Measurements from ENCODE around the gene RGS3.

The RGS3 gene

DNA sequence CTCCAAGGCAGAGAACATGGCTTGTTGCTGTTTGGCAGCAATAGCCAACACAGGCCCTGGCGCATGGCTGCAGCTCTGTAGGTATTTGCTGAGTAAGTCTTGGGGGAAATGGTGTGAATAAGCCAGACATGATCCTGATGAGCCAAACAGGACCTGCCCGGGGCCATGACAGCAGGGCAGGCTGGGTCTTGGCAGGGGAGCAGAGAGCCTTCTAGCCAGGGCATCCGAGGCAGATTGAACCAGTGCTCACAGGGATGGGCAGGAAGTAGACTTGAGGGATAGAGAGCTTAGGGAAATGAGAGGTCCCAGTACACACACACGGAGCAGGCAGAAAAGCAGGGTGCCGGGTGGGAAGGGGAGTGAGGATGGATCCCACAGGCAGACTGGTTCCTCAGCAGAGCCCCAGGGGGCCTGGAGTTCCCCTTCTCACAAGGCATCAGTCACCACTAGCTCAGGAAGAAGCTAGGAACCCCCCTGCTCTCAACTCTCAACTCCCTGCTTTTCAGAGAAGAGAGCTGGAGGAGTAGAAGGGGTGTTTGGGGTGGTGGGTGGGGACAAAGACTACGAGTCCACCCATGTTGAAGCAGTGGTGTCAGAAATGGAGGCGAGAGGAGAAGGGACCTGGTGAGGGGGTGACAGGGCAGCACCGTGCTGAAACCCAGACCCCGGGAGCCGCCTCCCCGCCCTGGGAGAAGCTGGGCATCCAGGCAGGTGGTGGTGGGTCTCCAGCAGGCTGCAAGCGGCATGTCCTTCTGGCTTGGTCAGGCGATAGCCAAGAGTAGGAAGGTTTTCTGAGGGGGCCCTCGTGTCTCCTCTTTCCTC is 111.1 kb downstream of the RGS3 start:
- DNase-seq, result no peak

- DNase-seq, result no peak
These were observed 114.2 kb downstream of the RGS3 start for GRCh38 chr9:113577525-113578261.

DNA sequence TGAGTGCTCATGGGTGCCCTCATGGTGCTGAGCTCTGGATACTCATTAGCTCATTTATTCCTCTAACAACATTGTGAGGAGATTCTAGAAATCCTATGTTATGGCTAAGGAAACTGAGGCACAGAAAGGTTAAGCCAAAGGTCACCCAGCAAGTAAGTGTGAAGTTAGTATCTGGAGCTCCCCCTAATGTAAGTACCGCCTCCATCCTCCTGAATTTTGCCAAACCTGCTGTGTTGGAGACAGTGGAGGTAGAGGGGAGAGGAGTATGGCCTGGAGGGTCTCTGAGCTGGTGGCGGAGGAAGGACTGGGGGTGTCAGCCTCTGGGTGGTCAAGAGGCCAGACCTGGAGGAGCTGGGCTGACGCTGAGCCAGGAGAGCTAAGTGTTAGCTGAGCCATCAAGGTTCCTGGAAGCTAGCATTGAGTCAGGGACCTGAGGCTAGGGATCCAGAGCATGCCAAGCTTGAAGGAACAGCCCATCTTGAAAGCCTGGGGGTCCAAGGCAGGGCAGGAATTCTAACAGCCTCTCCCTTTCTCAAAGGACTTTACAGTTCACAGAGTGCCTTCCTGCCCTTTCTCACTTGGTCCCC is 114.8 kb downstream of the RGS3 start:
- no peak for DNase-seq

GRCh38 chr9:113578882-113579282 is 115.4 kb downstream of the RGS3 start:
- no peak for DNase-seq

DNA sequence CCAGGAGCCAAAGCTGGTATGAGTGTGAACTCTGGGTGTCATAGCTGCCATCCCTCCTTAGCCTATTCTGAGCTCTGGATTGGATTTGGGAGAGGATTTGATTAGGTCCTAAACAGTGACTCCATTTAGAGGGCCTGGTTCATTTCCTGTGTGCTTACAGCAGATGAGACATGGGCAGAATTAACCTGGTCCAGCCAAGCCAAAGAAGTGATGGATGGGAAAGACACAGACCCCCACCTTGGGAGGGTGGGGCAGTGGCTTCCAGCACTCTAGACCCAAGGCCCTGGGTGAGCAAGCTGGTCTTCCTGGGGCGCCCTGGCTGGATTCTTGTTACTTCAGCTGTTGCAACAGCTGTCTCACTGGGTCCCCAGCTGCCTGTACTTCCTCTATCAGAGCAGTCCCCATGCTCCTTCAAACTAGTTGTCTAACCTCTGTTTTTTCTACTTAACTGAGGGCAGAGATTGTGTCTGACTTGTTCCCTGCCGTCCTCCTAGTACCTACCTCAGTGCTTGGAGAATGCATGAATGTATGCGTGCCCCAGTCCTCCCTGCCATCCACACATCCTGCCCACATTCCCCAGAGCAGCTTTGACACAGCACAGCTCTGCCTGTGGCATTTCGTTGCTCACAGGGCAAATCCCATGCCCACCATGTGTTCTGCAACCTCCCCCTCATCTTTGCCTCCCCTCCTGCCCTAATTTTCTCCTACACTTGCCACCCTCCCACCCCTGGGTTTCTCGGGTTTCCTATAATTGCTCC is 115.9 kb downstream of the RGS3 start:
- DNase-seq, result no peak

GRCh38 chr9:113580041-113580953 is 116.8 kb downstream of the RGS3 start:
- no peak for DNase-seq

- no peak for DNase-seq
These were observed 117.4 kb downstream of the RGS3 start for GRCh38 chr9:113580954-113581311.

- DNase-seq, result no peak
These were observed 118.6 kb downstream of the RGS3 start for GRCh38 chr9:113581865-113582697.

DNA sequence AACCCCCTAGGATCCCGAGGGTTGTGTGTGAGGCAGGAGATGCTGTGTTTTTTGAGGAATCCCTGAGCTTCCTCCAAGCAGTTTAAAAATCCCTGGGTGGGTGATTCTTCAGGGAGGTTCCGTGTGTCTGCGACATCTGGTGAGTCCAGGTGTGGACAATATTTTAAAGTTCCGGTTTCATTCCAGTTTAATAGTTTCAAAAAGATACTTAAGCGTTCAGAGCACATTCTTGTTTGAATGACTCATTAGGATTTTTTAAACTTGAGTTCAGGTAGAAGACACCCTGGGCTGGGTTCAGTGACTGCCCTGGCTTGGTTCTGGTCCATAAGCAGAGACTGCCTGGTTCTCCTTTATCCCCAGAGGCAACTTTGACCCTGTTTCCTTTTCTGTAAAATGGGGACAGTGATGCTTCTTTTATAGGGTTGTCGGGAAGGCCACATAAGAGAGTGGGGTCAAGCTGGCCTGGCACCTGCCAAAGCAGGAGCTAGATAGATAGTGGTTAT is 119.2 kb downstream of the RGS3 start:
- DNase-seq, result no peak

DNA sequence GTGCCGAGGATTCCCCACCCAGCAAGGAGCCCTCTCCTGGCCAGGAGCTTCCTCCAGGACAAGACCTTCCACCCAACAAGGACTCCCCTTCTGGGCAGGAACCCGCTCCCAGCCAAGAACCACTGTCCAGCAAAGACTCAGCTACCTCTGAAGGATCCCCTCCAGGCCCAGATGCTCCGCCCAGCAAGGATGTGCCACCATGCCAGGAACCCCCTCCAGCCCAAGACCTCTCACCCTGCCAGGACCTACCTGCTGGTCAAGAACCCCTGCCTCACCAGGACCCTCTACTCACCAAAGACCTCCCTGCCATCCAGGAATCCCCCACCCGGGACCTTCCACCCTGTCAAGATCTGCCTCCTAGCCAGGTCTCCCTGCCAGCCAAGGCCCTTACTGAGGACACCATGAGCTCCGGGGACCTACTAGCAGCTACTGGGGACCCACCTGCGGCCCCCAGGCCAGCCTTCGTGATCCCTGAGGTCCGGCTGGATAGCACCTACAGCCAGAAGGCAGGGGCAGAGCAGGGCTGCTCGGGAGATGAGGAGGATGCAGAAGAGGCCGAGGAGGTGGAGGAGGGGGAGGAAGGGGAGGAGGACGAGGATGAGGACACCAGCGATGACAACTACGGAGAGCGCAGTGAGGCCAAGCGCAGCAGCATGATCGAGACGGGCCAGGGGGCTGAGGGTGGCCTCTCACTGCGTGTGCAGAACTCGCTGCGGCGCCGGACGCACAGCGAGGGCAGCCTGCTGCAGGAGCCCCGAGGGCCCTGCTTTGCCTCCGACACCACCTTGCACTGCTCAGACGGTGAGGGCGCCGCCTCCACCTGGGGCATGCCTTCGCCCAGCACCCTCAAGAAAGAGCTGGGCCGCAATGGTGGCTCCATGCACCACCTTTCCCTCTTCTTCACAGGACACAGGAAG is 120.2 kb downstream of the RGS3 start:
- no peak for DNase-seq

- DNase-seq, result no peak
These were observed 121.0 kb downstream of the RGS3 start for GRCh38 chr9:113584428-113585084.

GRCh38 chr9:113585085-113585442 is 121.5 kb downstream of the RGS3 start:
- no peak for DNase-seq

GRCh38 chr9:113585555-113585954 is 122.0 kb downstream of the RGS3 start:
- DNase-seq, result no peak

DNA sequence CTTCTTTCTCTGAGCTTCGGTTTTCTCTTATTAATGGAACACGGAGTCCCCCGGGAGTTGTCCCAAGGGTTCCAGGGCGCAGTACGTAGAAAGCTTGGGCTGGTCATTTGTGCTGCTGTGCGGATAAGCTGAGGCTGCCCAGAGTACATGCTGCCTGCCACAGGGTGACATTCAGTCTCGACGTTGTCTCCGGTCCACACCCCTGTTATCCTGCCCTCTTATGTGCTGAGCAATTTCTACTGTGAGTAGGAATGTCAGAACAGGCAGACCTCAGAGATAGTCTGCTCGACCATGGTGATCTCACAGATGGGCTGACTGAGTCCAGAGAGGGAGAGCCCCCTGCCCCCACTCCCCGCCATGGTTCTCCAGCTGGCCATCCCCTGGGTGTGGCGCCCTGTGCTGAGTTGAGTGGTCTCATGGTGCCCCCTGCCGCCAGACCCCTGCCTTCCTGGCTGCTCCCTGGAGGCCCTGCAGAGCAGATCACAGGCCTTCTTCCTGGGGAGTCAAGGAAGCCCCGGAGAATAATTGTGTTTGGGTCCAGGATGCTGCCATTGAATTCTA is 124.0 kb downstream of the RGS3 start:
- no peak for DNase-seq

DNA sequence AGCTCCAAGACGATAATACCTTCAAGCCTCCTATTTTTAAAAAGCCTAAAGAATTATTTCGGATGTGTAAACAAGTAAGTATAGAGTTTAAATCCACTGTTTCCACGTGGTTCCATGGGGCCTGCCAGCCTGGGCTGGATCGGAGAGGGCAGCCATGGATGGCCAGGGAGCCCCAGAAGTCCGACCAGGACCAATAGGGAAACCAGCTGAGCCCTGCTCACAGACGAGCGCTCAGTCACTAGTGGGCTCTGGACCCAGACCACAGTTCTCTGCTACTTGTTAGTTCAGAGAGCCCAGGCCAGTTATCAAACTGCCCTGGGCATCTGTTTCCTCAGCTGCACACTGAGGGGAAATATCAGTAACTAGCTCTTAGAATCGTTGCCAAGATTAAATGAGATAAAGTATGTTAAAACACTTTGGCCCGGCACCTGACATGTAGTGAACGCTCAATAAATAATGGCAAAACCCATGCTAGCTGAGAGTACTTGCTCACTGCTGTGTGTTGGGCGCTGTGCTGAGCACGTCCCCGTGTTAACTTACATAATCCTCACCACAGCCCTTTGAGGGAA is 124.8 kb downstream of the RGS3 start:
- no peak for DNase-seq

DNA sequence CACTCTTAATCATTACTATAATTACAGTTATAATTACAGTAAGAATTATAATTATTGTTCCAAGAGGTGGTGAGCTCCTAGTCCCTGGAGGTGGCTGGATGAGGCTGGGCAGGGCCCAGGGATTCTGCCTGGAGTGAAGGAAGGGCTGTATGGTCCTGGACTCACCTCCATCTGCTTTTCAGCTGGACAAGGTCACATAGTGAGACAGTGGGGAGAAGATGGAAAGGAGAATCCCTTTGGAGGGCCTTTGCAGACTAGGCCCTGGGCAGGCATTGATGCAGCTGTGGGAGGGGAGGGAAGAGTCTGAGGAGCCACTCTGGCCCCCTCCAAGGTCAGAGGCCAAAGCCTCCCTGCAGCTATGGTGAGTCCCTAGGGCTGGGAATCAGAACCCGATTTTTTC is 125.4 kb downstream of the RGS3 start:
- no peak for DNase-seq

GRCh38 chr9:113589407-113589806 is 125.9 kb downstream of the RGS3 start:
- no peak for DNase-seq

- DNase-seq, result no peak
These were observed 126.4 kb downstream of the RGS3 start for GRCh38 chr9:113589890-113590289.

DNA sequence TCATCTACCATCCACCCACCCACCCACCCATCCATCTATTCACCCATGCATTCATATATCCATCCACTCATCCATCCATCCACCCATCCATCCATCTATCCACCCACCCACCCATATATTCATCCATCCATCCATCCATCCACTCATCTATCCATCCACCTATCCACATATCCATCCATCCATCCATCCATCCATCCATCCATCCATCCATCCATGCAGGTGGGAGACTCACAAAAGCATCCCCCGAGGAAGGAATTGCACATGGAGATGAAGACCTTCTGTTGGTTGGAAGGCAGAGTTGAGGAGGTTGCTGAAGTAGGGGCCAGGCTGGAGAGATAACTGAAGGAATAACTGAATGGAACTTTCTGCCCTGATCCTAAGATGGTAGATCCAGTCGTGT is 126.9 kb downstream of the RGS3 start:
- DNase-seq, result no peak
